HTERT RPE-1 (cell line): ENCODE data around the gene CACNG7.
"Not testable (repeated sequence)": the region's sequence is repeated elsewhere in the genome, so short reads cannot be mapped to it uniquely, and the experiment has no call there.

Experiments used
- in situ Hi-C: fragments of 300-500 bp; cut with MboI; formaldehyde crosslinking; loops from 4 replicates; pipeline ENCODE4 v1.14.3; 2020; ENCODE audit warnings: low sequenced_read_pairs

Gene CACNG7

DNA sequence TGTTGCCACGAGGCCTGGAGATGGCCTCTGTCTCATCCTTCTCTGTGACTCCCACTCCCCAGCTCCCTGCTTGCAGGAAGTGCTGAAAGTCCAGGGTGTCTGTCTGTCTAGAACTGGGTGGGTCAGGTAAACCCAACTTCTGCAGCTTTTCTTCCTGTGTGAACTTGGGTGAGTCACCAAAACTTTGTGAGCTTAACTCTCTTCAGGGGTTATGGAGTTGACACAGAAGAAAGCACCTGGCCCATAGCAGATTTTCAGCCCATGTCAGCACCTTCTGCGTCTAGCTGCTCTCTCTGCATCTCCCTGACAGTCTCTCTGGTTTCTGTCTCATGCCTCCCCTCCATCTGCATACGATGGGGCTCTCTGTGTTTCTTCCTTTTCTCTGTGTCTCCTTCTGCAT lies 4.2 kb upstream of the CACNG7 start:
- in situ Hi-C loops = no loop called here

DNA sequence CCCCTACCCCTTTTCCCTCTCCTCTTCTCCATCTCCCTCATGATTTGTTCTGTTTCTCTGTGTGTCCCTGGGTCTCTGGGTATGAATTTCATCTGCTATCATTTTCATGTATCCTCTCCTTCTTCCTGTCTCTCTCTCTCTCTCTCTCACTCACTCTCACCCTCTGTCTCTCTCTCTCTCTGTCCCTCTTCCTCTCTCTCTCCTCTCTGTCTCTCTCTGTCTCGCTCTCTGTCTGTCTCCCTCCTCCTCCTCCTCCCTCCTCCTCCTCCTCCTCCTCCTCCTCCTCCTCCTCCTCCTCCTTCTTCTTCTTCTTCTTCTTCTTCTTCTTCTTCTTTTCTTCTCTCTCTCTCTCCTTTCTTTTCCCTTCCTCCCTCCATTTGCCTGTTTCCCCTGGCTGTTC lies 3.3 kb upstream of the CACNG7 start:
- in situ Hi-C loops = no loop called here

DNA sequence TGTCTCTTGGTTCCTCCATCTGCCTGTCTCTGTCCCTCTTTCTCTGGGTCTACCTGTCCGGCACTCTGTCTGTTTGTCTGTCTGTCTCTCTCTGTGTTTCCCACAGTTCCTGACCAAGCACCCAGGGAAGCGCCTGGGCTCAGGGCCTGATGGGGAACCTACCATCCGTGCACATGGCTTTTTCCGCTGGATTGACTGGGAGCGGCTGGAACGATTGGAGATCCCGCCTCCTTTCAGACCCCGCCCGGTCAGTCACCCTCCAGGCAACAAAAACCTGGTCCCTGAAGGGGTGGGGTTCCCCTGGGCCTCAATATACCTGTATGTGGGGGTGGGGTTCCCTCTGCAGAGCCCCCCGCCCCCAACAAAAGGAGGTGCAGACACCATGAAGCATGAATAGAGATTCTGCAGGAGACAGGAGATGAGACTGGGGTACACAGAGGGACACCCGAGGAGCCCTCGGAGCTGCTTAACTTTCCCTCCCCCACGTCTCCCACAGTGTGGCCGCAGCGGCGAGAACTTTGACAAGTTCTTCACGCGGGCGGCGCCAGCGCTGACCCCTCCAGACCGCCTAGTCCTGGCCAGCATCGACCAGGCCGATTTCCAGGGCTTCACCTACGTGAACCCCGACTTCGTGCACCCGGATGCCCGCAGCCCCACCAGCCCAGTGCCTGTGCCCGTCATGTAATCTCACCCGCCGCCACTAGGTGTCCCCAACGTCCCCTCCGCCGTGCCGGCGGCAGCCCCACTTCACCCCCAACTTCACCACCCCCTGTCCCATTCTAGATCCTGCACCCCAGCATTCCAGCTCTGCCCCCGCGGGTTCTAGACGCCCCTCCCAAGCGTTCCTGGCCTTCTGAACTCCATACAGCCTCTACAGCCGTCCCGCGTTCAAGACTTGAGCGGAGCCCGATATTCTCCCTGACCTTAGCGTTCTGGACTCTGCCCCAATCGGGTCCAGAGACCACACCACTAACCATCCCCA lies 2.6 kb upstream of the CACNG7 start:
- in situ Hi-C loops = no loop called here

DNA sequence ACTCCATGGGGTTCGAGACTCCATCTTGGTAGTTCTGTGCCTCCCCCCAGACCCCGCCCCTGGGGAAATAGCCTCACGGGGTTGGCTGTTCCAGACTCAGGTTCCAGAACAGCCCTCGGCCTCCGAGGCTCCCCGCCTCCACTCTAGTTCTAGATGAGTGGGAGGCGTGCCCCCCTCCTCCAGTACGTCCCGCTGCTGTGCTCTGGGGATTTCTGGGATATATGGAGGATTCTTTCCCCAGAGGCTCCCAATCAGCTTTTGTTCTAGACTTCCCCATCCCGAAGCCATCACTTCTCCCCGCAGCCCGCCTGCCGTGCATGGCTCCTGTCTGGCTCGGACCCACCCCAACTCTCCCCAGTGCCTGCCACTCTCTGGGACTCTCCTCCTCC lies 1.9 kb upstream of the CACNG7 start:
- in situ Hi-C loops = no loop called here

DNA sequence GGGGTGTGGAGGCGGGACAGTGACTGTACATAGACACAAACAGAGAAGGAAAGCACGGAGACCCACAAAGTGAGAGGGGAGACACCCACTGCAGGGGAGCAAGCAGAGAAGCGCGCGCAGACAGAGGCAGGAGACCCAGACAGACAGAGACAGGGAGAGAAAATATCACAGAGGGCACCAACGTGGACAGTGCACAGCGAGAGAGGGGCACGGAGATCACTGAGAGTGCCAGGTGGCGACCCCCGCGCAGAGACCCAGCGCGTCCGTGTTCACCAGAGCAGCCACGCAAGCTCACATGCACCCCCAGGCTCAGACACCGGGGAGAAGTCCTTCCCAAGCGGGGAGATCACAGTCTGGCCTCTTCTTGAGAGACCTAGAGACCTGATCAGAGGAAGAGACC lies 1.4 kb upstream of the CACNG7 start:
- in situ Hi-C loops = no loop called here

DNA sequence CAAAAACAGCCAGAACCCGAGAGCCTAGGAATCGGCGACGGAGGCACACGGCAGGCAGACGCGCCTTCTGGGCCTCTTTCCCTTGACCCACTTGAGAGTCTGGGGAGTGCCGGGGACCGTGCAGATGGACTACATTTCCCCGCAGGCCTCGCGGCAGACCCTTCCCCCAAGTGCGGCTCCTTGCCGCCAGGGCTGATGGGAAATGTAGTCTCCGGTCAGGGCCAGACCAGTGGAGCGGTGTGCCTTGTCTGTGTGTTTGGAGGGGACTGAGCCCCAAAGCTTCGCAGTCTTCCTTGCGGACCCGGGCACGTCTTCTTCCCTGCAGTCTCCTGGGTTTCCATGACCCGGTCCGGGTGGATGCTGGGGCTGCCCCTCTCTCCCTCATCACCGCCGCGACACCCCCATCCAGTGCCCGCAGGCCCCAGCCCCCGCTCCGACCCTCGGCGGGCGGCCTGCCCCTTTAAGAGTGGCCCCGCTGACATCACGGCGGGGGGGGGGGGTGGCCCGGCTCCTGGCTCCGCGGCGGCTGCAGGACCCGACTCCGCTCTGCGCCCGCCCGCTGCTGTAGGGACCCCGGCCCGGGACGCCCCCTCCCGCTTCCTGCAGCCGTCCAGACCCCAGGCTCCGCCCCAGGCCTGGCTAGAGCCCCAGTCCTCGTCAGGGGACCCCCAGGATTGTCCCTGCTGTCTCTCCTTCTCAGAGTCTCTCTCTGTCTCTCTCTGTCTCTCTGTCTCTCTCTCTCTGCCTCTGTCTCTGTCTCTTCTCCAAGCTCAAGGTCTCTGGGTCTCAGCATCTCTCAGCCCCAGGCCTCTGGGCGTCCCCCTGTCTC lies 758 bp upstream of the CACNG7 start:
- in situ Hi-C loops = no loop called here

DNA sequence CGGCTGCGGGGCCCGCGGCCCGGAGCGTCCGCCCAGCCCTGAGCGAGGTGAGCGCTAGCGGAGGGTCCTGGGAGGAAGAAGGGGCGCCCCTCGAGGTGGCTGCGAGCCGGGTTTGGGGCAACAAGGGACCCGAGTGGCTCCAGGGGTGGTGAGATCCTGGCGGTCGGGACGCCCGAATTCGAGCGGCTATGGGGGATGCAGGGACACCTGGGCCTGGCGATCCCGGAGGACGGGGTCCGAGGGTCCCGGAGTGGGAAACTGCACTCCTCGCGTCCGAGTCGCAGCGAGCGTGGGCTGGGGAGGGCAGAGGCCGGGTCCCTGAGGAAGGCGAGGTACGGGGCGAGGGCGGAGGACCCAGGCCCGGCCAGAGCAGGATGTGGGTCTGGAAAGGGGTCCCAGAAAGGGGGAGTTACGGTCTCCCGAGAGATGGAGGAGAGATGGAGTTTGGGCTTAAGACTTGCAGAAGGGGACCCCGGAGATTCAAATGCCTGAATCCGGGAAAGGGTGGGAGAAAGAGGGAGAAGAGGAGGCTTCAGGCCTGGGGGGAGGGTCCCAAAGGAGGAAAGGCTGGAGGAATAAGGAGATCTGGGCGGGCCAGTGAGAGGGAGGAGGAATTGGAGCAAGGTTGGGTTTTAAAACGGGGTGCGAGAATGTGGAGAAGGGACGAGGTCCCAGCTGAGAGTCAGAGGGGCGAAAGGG lies 542 bp downstream of the CACNG7 start:
- in situ Hi-C loops = no loop called here

DNA sequence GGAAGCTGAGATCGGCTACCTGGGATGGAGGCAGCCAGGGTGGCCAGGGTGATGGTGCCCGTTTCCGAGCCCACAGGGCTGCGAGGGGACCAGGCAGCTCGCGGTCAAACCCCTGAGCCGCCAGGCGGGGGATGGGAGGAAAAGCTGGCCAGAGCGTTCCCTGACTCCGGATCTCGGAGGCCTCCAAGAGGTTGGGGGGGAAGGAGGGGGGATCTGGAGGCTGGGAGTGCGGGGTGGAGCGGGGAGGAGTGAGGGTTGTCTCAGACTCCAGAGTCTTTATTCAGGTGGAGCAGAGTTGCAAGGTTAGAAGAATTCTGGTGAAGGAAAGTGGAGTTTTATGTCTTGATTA lies 1.1 kb downstream of the CACNG7 start:
- in situ Hi-C loops = no loop called here

DNA sequence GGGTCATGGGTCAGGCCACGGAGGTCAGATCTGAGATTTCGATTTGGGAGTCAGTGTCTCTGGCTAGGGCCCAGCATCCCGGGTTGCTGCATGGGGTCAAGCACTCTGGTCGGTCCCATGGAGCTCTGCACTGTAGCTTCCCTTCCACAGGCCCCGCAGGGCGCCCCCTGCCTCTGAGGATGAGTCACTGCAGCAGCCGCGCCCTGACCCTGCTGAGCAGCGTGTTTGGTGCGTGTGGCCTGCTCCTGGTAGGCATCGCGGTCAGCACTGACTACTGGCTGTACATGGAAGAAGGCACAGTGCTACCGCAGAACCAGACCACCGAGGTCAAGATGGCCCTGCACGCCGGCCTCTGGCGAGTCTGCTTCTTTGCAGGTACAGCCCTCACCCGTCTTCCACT lies 3.6 kb downstream of the CACNG7 start:
- in situ Hi-C loops = no loop called here

DNA sequence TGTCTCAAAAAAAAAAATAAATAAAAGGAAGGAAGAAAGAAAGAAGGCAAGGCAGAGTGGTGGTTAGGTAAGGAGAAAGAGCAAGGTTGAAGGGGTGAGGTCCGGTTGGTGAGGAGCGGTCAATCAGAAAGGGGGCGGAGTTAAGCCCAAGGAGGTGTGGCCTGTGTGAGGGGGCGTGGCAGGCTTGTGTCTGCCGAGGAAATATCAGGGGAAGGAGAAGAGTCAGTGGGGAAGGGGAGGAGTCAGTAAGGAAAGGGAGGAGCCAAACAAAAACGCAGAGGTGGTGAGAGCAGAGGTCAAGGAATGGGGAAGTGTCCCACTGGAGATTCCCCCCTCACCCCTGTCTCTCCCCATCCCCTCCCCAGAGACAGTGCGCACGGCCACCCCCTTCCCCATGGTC lies 5.9 kb downstream of the CACNG7 start:
- in situ Hi-C loops = no loop called here

DNA sequence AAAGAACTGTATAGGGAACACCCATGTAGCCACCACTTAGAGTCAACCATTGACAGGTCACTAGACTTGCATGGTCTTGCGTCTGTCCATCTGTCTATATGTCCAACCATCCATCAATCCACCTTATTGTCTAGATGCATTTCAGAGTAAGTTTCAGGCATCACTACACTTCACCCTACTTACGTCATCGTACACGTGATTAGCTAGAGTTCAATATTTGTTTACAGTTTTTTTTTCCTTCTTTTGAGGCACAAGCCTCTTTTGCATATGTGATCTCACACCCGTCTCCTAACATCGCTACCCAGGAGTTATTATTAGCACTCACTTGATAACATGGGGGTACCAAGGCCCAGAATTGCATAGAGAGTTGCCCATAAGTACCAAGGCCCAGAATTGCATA lies 6.9 kb downstream of the CACNG7 start:
- in situ Hi-C loops = no loop called here

DNA sequence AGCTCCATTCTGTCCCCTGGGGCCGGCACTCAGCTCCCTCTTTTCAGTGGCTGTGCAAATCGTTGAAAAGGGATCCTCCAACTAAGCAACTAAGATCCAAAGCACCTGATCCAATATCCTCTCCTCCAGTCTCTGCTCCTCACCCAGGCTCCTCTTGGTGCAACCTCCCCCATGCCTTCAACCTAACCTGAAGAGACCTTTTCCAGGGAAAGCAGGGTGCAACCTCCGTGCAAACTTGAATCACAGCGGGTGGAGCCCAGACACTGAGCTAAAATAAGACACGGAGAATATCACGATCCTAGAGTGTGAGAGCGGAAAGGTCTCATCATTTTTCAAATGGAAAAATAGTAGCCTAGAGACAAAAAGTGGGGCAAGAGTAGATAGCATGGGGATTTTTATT lies 8.3 kb downstream of the CACNG7 start:
- in situ Hi-C loops = no loop called here

DNA sequence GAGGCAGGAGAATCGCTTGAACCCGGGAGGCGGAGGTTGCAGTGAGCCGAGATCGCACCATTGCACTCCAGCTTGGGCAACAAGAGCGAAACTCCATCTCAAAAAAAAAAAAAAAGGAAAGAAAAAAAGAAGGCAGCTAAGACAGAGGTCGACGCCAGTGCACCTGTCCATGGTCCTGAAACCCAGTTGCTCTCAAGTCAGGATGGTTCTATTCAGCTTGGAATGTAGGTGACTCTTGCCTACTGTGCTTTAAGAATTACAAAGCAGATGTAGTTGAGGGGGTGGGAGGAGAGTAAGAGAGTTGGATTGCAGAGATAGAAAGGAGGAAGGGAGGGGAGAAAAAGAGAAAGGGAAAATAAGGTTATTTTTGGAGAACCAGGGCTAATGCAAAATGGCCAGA lies 18.7 kb downstream of the CACNG7 start:
- in situ Hi-C loops = no loop called here

DNA sequence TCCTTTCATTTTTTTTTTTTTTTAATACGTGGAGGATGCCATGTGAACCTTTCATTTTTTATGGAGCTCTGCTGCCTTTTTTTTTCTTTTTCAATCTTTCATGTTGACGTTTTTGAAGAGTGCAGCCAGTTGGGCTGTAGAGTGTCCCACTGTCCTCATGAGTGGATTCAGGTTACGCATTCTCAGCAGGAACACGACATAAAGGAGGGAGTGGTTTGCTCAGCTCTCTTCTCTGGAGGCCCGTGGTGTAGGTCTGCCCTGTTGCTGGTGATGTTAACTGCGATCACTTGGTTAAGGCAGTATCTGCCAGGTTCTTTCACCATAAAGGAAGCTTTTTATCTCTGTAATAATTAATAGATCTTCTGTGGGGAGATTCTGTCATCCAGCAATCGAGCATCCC lies 27.0 kb downstream of the CACNG7 start:
- in situ Hi-C loops = no loop called here

DNA sequence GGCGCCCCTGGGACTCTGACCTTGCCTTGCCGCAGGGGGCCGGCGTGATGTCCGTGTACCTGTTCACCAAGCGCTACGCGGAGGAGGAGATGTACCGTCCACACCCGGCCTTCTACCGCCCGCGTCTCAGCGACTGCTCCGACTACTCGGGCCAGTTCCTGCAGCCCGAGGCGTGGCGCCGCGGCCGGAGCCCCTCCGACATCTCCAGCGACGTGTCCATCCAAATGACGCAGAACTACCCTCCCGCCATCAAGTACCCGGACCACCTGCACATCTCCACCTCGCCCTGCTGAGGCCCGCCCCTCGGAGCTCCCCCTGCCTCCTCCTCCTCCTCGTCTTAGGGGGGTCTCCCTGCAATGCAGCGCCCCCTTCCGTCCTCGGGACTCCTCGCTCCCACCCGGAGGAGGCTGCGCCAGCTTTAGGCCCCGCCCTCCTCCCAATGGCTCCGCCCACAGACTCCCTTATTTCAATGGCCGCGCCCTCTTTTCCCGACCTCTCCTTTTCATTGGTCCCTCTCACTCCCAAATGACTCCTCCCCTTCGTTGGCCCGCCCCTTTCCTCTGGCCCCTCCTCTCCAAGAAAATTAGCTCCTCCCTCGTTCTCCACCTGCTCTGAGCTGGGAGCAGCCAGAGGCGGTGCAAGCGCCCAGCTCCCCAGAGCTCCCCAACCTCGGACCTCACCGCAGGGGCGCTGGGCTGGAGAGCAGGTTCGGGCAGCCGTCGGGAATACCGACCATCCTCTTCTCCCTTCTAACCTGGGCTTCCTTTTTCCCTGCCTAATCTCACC lies 33.1 kb downstream of the CACNG7 start:
- in situ Hi-C loops = no loop called here

DNA sequence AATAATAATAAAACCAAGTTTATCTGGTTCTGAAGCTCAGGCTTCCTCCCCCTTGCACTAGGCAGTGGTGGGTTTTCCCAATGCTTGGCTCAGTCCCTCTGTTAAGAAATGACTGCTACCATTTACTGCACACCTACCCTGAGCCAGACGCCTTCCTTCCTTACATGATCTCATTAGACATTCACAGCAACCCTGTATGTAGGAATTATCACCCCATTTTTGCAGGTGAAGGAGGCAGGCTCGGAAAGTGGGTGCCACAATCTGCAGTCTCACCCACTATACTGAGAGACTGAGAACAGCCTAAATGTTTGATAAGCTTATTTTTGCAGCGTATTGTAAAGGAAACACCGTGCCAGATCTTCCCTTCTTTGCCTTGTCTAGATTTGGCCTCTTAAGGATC lies 35.3 kb downstream of the CACNG7 start:
- in situ Hi-C loops = no loop called here

DNA sequence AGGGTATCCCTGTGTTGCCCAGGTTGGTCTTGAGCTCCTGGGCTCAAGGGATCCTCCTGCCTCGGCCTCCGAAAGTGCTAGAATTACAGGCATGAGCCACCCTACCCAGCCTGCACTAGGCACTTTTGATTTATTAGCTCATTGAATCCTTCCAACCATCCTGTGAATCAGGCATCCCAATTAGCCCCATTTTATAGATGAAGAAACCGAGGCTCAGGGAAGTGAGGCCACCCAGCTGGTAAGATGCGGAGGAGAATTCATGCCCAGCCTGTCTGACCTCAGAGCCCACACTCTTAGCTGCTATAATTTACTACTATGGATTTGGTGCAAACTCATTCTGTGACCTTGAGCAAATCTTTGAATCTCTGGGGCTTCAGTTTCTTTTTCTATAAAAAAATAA lies 35.9 kb downstream of the CACNG7 start:
- in situ Hi-C loops = no loop called here

DNA sequence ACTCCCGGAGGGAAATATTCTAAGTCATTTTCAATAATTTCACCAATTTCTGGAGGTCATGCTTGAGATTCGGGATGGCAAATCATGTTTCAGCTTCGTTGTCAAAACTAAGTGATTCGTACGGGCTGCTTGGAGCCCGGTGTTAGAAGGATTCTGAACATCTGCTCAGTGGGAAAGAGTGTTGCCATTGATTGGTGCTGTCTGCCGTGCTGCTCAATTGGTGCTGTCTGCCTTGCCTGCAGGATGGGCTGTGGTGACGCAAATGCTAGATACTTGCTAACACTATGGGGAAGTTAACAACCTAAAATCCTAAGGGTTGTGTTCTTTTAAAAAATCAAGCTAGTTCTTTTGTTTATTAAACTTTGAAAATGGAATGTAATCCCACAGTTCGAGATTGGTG lies 36.4 kb downstream of the CACNG7 start:
- in situ Hi-C loops = no loop called here

DNA sequence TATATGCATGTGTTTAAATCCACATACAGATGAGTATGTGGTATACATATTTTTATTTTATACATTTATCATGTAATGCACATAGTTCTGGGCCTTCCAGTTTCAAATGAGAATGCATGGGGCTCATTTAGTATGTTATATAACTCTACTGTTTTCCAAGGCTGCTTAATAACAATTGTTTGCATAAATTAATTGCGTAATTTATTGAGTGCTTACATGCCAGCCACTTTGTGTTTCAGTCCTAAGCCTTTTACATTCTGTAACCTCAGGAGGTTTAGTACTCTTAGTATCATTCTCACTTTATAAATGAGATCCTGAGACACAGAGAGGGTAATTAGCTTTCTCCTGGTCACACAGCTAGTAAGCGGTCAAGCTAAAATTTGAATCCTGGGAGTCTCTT lies 36.9 kb downstream of the CACNG7 start:
- in situ Hi-C loops = no loop called here

DNA sequence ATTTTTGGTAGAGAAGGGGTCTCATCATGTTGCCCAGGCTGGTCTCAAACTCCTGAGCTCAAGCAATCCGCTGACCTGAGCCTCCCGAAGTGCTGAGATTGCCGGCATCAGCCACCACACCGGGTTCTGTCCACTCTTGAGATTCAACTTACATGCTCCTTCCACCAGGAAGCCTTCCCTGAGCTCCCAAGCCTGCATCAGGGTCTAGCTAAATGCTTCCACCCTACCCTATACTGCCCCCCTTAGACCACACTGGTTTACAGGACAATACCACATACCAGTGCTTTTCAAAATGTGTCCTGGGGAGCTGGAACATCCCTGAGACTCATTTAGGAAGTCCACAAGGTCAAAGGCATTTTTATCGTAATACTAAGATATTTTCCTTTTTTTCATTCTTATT lies 38.5 kb downstream of the CACNG7 start:
- in situ Hi-C loops = no loop called here

DNA sequence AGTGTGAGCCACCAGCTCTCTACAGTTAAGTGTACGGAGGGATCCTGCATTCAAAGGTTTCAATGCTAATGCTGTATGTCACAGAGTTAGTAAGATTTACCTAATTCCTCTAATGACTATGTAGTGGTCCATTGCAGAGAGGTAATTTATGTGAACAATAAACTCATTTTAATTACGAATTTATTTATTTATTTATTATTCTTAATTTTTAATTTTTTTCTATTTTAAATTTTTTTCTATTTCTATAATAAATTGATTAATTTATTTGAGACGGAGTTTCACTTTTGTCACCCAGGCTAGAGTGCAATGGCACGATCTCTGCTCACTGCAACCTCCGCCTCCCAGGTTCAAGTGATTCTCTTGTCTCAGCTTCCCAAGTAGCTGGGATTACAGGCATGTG lies 39.5 kb downstream of the CACNG7 start:
- in situ Hi-C loops = not testable (repeated sequence)
